Lower lobe of right lung (tissue), 2 donors: ENCODE data around the gene HSPB2. TPM values are rescaled to one million over a fixed set of nuclear protein-coding genes. Genes with fewer than 3 reads are reported as not detected.
"Not testable (repeated sequence)": the region's sequence is repeated elsewhere in the genome, so short reads cannot be mapped to it uniquely, and the experiment has no call there.

ENCODE experiments used
- ATAC-seq, 2 donors: fragments of 200-7000 bp; cut with Tn5 transposase; one replicate each; pipeline ENCODE4 v1.9.1; 2020 to 2022; ENCODE audit warnings: mild to moderate bottlenecking in 2 of 2, moderate library complexity in 2 of 2
- DNase-seq: peaks from one replicate; pipeline ENCODE4 v3.0.0-alpha.2; 2020
- H3K27ac ChIP-seq: fragments of 200-600 bp; one replicate; pipeline ENCODE4 v1.8.0; 2022
- H3K27me3 ChIP-seq: fragments of 200-600 bp; one replicate; pipeline ENCODE4 v1.8.0; 2022; ENCODE audit warnings: low read depth
- H3K36me3 ChIP-seq: fragments of 200-600 bp; one replicate; pipeline ENCODE4 v1.8.0; 2022; ENCODE audit warnings: mild to moderate bottlenecking
- H3K4me1 ChIP-seq: fragments of 200-600 bp; one replicate; pipeline ENCODE4 v1.8.0; 2022
- H3K4me3 ChIP-seq: fragments of 200-600 bp; one replicate; pipeline ENCODE4 v1.8.0; 2022; ENCODE audit warnings: mild to moderate bottlenecking
- H3K9me3 ChIP-seq: fragments of 200-600 bp; one replicate; pipeline ENCODE4 v1.8.0; 2022
- intact Hi-C: fragments of 100-400 bp; cut with DNase I; formaldehyde crosslinking; loops from one replicate; pipeline ENCODE4 v1.11.0; 2022
- total RNA-seq: library from RNA; stranded (reverse); fragmentation: NEBNext Ultra II Directional; extraction: Animal tissue kit (Norgen Biotek cat#: 25700); gene quantifications from one replicate; pipeline ENCODE4 v1.2.1, GENCODE V29; 2021
- TF ChIP-seq, protein P1 (sequence below): fragments of 200-600 bp; IDR thresholded peaks from one replicate; pipeline ENCODE4 v1.8.0; 2022; ENCODE audit warnings: antibody characterized with exemption, mild to moderate bottlenecking
- donor health status: DM: no; HTN: yes; CAD: no; lungs with severe emphysema.

HSPB2 gene
- total RNA-seq, 1 donor from 2014 or later: 6.4 TPM

DNA sequence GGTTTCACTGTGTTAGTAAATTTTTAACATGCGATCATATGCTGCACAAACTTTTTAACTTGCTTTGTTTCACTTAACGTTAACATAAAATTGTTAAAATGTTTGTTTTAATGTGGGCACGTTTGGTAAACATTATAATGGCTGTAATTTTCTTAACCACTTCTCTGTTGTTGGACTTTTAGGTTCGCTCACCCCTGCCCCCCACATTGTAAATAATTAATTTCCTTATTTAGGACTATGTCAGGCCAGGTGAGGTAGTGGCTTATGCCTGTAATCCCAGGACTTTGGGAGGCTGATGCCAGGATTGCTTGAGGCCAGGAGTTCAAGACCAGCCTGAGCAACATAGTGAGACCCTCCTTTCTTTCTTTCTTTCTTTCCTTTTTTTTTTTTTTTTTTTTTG lies 17.9 kb downstream of the HSPB2 start:
- Histone ChIP-seq H3K27ac (no peak overlapping the region), H3K4me1 (peaks cover 25% of the 10 kb centered on the region), H3K36me3 (no peaks in the 10 kb centered on the region), H3K4me3 (no peak overlapping the region), H3K27me3 (no peaks in the 10 kb centered on the region), H3K9me3 (no peaks in the 10 kb centered on the region)
- intact Hi-C loops: loop anchor here (10.0 kb wide), 1 partner anchor 54 kb away; no protein-coding TSS in a partner anchor
- DNase-seq (no peak), ATAC-seq (no peak)
- TF ChIP-seq, protein P1, sequence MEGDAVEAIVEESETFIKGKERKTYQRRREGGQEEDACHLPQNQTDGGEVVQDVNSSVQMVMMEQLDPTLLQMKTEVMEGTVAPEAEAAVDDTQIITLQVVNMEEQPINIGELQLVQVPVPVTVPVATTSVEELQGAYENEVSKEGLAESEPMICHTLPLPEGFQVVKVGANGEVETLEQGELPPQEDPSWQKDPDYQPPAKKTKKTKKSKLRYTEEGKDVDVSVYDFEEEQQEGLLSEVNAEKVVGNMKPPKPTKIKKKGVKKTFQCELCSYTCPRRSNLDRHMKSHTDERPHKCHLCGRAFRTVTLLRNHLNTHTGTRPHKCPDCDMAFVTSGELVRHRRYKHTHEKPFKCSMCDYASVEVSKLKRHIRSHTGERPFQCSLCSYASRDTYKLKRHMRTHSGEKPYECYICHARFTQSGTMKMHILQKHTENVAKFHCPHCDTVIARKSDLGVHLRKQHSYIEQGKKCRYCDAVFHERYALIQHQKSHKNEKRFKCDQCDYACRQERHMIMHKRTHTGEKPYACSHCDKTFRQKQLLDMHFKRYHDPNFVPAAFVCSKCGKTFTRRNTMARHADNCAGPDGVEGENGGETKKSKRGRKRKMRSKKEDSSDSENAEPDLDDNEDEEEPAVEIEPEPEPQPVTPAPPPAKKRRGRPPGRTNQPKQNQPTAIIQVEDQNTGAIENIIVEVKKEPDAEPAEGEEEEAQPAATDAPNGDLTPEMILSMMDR: no peak

DNA sequence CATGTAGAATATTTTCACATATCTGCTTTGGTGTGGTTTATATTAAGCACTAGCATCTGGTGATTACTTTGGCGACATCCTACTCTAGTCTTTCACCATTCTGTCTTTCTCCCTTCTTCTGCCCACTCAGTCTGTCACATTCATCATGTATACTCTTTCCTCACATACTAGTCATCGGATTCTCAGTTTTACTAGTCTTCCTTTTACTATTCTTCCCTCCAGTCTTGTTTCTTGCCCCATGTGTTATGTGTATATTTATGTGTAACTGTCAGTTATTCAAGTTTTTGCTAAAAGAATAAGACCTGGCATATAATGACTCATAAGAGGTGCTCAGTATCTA lies 20.0 kb downstream of the HSPB2 start:
- H3K27ac ChIP-seq: no peak overlapping the region
- TF ChIP-seq, protein P1: no peak
- no peak overlapping the region for H3K4me3 ChIP-seq
- no peaks in the 10 kb centered on the region for H3K9me3 ChIP-seq
- no peaks in the 10 kb centered on the region for H3K27me3 ChIP-seq
- no peak for ATAC-seq
- intact Hi-C loops: loop anchor here (10.0 kb wide), 1 partner anchor 52 kb away; no protein-coding TSS in a partner anchor
- no peaks in the 10 kb centered on the region for H3K36me3 ChIP-seq
- peaks cover 23% of the 10 kb centered on the region for H3K4me1 ChIP-seq
- DNase-seq: no peak

DNA sequence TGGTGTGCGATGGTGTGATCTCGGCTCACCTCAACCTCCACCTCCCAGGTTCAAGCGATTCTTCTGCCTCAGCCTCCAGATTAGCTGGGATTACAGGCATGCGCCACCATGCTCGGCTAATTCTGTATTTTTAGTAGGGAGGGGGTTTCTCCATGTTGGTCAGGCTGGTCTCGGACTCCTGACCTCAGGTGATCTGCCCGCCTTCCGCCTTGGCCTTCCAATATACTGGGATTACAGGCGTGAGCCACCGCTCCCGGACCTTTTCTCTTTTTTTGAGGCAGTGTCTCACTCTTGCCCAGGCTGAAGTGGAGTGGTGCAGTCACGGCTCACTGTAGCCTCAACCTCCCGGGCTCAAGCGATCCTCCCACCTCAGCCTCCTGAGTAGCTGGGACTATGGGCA lies 20.6 kb downstream of the HSPB2 start:
- not testable (repeated sequence) for H3K9me3 ChIP-seq, H3K27me3 ChIP-seq, DNase-seq, H3K4me3 ChIP-seq, H3K36me3 ChIP-seq, ATAC-seq, H3K27ac ChIP-seq
- H3K4me1 ChIP-seq: peaks cover 26% of the 10 kb centered on the region
- intact Hi-C loops: loop anchor here (10.0 kb wide), 1 partner anchor 52 kb away; no protein-coding TSS in a partner anchor

DNA sequence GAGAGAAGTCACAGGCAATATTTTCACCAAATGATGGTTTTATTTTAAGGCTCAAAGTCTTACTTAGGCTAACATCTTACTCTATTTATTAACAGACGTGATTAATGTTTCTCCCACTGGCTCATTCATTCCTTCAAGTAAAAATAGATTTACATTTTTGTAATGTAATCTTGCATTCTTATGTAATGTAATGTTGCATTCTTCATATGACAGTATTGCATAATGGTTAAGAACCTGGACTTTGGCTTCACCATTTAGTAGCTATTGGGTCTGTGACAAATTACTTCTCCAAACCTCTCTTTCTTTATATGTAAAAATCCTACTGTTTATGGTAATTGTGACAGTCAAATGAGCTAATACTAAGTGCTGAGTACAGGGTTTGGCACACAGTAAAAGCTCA lies 21.3 kb downstream of the HSPB2 start:
- TF ChIP-seq, protein P1: no peak
- intact Hi-C loops: loop anchor here (10.0 kb wide), 1 partner anchor 51 kb away; no protein-coding TSS in a partner anchor
- Histone ChIP-seq H3K4me3 (no peak overlapping the region), H3K9me3 (no peaks in the 10 kb centered on the region), H3K27me3 (no peaks in the 10 kb centered on the region), H3K27ac (no peak overlapping the region), H3K4me1 (peaks cover 33% of the 10 kb centered on the region), H3K36me3 (no peaks in the 10 kb centered on the region)
- DNase-seq (no peak), ATAC-seq (no peak)

DNA sequence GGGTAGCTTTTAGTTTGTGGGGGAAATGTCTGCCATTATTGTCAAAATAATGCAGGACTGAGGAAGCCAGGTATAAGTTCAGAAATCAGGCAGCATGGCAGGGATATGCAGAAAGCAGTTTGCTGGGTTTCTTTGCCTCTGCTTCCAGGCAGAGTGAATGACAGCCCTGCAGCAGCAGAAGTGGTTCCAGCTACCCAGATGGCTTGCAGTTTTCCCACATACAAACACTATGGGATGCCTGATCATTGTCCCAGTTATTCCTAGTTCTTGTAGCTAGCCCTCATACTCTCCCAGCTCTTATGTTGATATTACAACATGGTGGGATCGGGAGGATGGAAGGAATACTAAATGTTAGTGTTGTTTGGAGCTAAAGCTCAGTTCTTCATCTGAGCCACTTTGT lies 21.8 kb downstream of the HSPB2 start:
- no peak overlapping the region for H3K27ac ChIP-seq
- peaks cover 36% of the 10 kb centered on the region for H3K4me1 ChIP-seq
- TF ChIP-seq, protein P1: no peak
- no peak overlapping the region for H3K4me3 ChIP-seq
- H3K27me3 ChIP-seq: no peaks in the 10 kb centered on the region
- no peaks in the 10 kb centered on the region for H3K9me3 ChIP-seq
- ATAC-seq (no peak), DNase-seq (no peak)
- intact Hi-C loops: loop anchor here (10.0 kb wide), 1 partner anchor 50 kb away; no protein-coding TSS in a partner anchor
- H3K36me3 ChIP-seq: no peaks in the 10 kb centered on the region

DNA sequence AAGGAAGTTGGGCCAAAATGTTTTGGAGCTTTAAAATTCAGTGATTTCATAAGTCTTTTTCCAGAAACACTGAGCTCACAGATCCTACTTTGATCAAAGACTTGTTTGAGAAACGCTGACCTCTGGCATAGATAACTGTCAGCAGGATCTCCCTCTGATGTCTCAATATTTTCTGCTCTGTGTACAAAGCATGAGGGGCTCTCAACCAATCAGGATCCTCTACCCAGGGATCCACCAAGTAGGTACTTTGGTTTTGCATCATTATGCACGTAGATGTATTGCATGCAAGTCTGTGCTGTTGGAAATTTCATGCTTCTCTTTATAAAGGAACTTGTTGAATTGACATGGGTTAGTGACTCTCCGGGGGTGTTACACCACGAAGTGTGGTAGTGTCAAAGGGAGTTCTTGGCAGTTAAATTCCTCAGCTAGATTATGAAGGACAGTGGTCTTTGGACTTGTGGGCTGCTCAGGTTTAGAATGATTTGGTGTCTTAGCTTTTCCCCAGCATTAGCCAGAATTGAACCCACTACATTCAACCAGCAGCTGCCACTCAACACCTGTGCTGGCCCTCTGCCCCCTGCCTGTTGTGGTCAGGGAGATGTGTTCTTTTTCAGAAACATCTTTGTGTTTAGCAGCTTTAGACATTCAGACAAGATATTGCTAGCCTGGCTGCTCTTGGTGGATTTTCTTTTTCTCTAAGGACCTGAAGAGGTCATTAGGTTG lies 22.9 kb downstream of the HSPB2 start:
- DNase-seq: no peak
- peak; percentile 18 to 49 for ATAC-seq
- Histone ChIP-seq H3K9me3 (no peaks in the 10 kb centered on the region), H3K27ac (peak overlapping the region; percentile 15), H3K4me3 (no peak overlapping the region), H3K27me3 (no peaks in the 10 kb centered on the region), H3K36me3 (no peaks in the 10 kb centered on the region), H3K4me1 (peaks cover 36% of the 10 kb centered on the region)
- intact Hi-C loops: loop anchor here (10.0 kb wide), 1 partner anchor 49 kb away; no protein-coding TSS in a partner anchor
- TF ChIP-seq, protein P1: no peak
